GM06990 (cell line): ENCODE results near the gene SPAM1.

Source experiments
- DNase-seq: peaks from one replicate; pipeline ENCODE4 v3.0.0-alpha.2; 2011; ENCODE audit not compliant: insufficient read length; ENCODE audit errors: extremely low read depth
- H3K27me3 ChIP-seq: replicated peaks from 2 replicates; pipeline ENCODE4 v1.6.0; 2011; ENCODE audit warnings: low read length; ENCODE audit not compliant: control insufficient read depth, insufficient read depth
- H3K36me3 ChIP-seq: 2 replicates; pipeline ENCODE4 v1.5.1; 2011; ENCODE audit warnings: low read length; ENCODE audit not compliant: control insufficient read depth, insufficient read depth
- H3K4me3 ChIP-seq: replicated peaks from 2 replicates; pipeline ENCODE4 v1.5.1; 2011; ENCODE audit warnings: low read depth, mild to moderate bottlenecking, control low read depth, low read length
- CTCF ChIP-seq: IDR thresholded peaks from 2 replicates; pipeline ENCODE4 v1.5.1; 2011; ENCODE audit warnings: low read length, control low read depth, mild to moderate bottlenecking, inconsistent platforms; ENCODE audit not compliant: insufficient read depth, poor library complexity, severe bottlenecking

Gene SPAM1

GRCh38 chr7:123941391-123942180 lies 16.5 kb downstream of the SPAM1 start:
- H3K36me3 ChIP-seq, result no peaks in the 10 kb centered on the region
- no peak for TF ChIP-seq CTCF
- H3K4me3 ChIP-seq, result no peak overlapping the region
- DNase-seq, result no peak
- H3K27me3 ChIP-seq, result no peaks in the 10 kb centered on the region

GRCh38 chr7:123944395-123944794 lies 19.4 kb downstream of the SPAM1 start:
- Histone ChIP-seq H3K4me3 (no peak overlapping the region), H3K27me3 (no peaks in the 10 kb centered on the region), H3K36me3 (no peaks in the 10 kb centered on the region)
- no peak for TF ChIP-seq CTCF
- no peak for DNase-seq

GRCh38 chr7:123945938-123946337 lies 20.9 kb downstream of the SPAM1 start:
- H3K36me3 ChIP-seq, result no peaks in the 10 kb centered on the region
- H3K4me3 ChIP-seq, result no peak overlapping the region
- no peak for TF ChIP-seq CTCF
- no peak for DNase-seq
- H3K27me3 ChIP-seq, result no peaks in the 10 kb centered on the region

- DNase-seq, result no peak
- H3K27me3 ChIP-seq, result no peaks in the 10 kb centered on the region
- no peak for TF ChIP-seq CTCF
- H3K36me3 ChIP-seq, result no peaks in the 10 kb centered on the region
- no peak overlapping the region for H3K4me3 ChIP-seq
Observed at GRCh38 chr7:123948136-123948535, 23.1 kb downstream of the SPAM1 start.

GRCh38 chr7:123958186-123958703 lies 33.2 kb downstream of the SPAM1 start:
- Histone ChIP-seq H3K36me3 (no peaks in the 10 kb centered on the region), H3K4me3 (no peak overlapping the region), H3K27me3 (no peaks in the 10 kb centered on the region)
- TF ChIP-seq CTCF, result no peak
- no peak for DNase-seq
